Astrocyte of the cerebellum (primary cell): ENCODE results near the gene SCD5.

Source experiments
- DNase-seq: peaks from one replicate; pipeline ENCODE4 v3.0.0-alpha.2; 2011; ENCODE audit warnings: low read depth
- H3K4me3 ChIP-seq: 2 replicates; pipeline ENCODE4 v1.5.1; 2011; ENCODE audit warnings: mild to moderate bottlenecking, low read depth, low read length, moderate library complexity
- in situ Hi-C: cut with HindIII; loops from 2 replicates; pipeline ENCODE4 v1.10.0; 2017; ENCODE audit warnings: low sequenced_read_pairs
- TF ChIP-seq, protein P1 (sequence below): IDR thresholded peaks from 2 replicates; pipeline ENCODE4 v1.5.1; 2012; ENCODE audit warnings: low read length, low read depth, moderate library complexity, mild to moderate bottlenecking; ENCODE audit errors: missing control alignments

SCD5 gene

DNA sequence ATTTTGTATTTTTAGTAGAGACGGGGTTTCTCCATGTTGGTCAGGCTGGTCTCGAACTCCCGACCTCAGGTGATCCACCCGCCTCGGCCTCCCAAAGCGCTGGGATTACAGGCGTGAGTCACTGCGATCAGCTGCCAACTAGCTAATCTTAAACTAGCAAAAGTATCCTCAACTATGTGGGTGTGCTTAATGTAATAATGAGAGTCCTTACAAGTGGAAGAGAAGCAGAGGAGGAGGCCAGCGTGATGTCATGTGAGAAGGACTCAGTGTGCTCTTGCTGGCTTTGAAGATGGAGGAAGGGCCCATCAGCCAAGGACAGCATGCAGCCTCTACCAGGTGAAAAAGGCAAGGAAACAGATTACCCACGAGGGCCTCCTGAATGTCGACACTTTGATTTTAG, 19.6 kb downstream of the SCD5 start:
- TF ChIP-seq, protein P1, sequence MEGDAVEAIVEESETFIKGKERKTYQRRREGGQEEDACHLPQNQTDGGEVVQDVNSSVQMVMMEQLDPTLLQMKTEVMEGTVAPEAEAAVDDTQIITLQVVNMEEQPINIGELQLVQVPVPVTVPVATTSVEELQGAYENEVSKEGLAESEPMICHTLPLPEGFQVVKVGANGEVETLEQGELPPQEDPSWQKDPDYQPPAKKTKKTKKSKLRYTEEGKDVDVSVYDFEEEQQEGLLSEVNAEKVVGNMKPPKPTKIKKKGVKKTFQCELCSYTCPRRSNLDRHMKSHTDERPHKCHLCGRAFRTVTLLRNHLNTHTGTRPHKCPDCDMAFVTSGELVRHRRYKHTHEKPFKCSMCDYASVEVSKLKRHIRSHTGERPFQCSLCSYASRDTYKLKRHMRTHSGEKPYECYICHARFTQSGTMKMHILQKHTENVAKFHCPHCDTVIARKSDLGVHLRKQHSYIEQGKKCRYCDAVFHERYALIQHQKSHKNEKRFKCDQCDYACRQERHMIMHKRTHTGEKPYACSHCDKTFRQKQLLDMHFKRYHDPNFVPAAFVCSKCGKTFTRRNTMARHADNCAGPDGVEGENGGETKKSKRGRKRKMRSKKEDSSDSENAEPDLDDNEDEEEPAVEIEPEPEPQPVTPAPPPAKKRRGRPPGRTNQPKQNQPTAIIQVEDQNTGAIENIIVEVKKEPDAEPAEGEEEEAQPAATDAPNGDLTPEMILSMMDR, result no peak
- DNase-seq, result no peak
- H3K4me3 ChIP-seq, result no peak overlapping the region
- in situ Hi-C loops, result no loop called here

DNA sequence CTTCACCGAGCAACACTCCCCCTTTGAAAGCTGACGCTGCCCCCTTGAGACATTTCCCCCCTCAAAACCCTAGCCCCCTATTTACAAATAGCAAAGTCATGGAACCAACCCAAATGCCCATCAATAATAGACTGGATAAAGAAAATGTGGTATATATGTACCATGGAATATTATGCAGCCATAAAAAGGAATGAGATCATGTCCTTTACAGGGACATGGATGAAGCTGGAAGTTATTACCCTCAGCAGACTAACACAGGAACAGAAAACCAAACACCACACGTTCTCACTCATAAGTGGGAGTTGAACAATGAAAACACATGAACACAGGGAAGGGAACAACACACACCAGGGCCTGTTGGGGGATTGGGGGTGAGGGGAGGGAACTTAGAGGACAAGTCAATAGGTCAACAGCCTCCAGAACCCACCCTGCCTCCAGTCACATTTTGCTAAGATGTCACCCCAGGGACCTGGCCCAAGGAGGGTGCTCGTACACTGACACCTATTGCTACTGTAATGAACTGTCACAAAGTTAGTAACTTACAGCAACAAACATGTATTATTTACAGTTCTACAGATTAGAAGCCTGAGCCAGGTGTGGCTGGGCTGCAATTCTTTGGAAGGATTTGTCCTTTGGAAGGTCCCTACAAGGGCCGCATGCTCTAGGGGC, 20.6 kb downstream of the SCD5 start:
- in situ Hi-C loops, result no loop called here
- no peak for DNase-seq

DNA sequence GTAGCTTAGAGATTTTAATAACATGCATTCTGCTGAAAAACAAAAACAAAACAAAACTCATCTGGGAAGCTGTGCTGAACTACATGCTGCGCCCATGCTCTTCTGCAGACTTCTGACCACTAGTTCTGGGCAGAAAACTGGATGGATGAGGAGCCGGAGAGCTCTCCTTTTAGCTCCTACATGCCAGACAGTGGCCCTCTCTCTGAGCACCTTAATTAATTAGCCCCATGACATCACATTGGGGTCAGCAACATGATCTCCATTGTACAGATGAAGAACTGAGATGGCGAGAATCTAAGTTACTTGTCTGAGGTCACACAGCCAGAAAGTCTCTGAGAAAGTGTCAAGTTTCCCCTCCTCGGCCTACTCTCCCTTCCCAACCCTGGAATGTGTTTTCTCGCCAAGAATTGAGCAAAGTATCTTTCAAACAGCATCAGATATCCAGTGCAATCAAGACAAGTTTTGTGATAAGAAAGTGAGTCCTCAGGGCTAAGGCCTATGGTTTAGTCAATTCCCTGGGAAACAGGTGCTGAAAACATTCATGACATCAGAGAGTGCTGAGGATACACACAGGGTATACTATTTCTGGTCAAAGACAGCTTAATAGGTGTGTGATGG, 21.6 kb downstream of the SCD5 start:
- no peak for DNase-seq
- H3K4me3 ChIP-seq, result no peak overlapping the region
- TF ChIP-seq, protein P1, result no peak
- in situ Hi-C loops, result no loop called here

More for the DNA sequence above, 20.6 kb downstream of the SCD5 start:
- TF ChIP-seq, protein P1, result no peak
- no peak overlapping the region for H3K4me3 ChIP-seq

DNA sequence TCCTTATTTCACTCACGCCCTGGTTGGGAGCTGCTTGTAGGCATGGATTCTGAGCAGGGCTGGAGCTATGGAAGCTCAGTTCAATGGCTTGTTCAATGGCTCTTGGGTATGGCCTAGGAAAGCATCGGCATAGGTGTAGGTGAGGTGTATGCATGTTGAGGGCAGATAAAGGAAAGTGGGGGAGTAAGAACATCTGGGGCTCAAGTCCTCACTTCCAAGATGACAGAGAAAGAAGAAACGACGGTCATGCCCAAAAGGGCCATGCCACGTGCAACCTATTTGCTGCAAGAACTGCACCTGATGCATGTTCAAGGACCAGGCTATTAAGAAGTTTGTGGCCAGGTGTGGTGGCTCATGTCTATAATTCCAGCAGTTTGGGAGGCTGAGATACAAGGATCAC, 23.4 kb downstream of the SCD5 start:
- TF ChIP-seq, protein P1, result no peak
- in situ Hi-C loops, result no loop called here
- H3K4me3 ChIP-seq, result no peak overlapping the region
- no peak for DNase-seq

DNA sequence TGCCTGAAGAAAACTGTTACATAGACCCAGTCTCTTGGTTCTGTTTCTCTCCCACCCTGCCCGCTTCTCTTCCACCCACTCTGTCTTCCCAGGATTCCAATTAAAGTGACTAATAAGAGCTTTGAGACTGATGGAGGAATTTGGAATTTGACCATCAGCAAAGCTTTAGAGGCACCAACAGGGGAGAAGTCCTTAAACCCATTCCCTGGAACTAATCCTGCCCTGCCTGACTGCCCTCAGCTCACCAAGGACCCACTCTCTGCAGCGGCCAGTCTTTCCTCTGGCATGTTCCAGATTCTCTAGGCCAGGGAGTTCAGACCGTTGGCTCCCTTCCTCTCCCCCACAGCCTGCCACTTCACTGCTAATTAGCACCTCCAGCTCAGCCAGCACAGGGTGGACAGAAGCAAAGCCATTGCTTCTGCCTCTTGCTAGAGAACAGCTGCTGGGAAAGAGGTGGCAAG, 23.9 kb downstream of the SCD5 start:
- in situ Hi-C loops, result loop anchor here (5.0 kb wide), 1 partner anchor 47 kb away; no protein-coding TSS in a partner anchor
- TF ChIP-seq, protein P1, result no peak
- DNase-seq, result no peak
- H3K4me3 ChIP-seq, result no peak overlapping the region

DNA sequence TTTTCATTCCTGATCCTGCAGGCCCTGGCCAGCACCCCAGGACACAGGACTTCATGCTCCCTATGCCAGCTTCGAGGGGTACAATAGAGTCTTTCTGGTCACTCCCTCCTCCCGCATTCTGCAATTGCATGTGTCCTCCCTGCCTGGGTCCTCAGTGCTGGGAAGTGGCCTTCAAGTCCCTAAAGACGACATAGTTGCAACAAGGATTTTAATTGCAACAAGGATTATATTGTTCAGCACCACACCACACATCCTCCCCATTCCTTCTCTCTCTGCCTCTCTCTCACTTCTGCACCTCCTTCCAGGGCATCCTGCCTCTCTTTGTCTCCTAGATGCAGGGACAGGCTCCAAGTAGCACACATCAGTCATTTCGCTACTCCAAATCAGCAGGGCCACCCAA, 25.5 kb downstream of the SCD5 start:
- no peak for DNase-seq
- in situ Hi-C loops, result loop anchor here (5.0 kb wide), 1 partner anchor 46 kb away; no protein-coding TSS in a partner anchor
- TF ChIP-seq, protein P1, result no peak
- H3K4me3 ChIP-seq, result no peak overlapping the region
